H9 (cell line): Measurements from ENCODE around the gene BPGM. TPM values are rescaled to one million over a fixed set of nuclear protein-coding genes. Genes with fewer than 3 reads are reported as not detected.

Experiments
- DNase-seq: peaks from one replicate; pipeline ENCODE4 v3.0.0-alpha.2; 2017
- H2AFZ ChIP-seq: one replicate; pipeline ENCODE4 v1.6.1; 2013; ENCODE audit warnings: mild to moderate bottlenecking, low read length, control low read depth, moderate library complexity
- H2AK5ac ChIP-seq: 2 replicates; pipeline ENCODE4 v1.6.1; 2013; ENCODE audit warnings: low read length, control low read depth, mixed read lengths; ENCODE audit not compliant: insufficient read length
- H2BK120ac ChIP-seq: one replicate; pipeline ENCODE4 v1.6.1; 2013; ENCODE audit warnings: low read depth, mild to moderate bottlenecking, low read length, control low read depth, inconsistent platforms; ENCODE audit not compliant: poor library complexity, severe bottlenecking
- H2BK12ac ChIP-seq: 2 replicates; pipeline ENCODE4 v1.6.1; 2013; ENCODE audit warnings: low read length, control low read depth, mixed read lengths, low read depth; ENCODE audit not compliant: insufficient read length
- H2BK15ac ChIP-seq: 2 replicates; pipeline ENCODE4 v1.6.1; 2013; ENCODE audit warnings: low read depth, low read length, control low read depth
- H2BK20ac ChIP-seq: one replicate; pipeline ENCODE4 v1.6.1; 2013; ENCODE audit warnings: low read depth, mild to moderate bottlenecking, low read length, control low read depth, inconsistent platforms; ENCODE audit not compliant: poor library complexity, severe bottlenecking
- H2BK5ac ChIP-seq: 2 replicates; pipeline ENCODE4 v1.6.1; 2013; ENCODE audit warnings: low read length, control low read depth, mixed read lengths; ENCODE audit not compliant: insufficient read length
- H3K14ac ChIP-seq: 2 replicates; pipeline ENCODE4 v1.6.1; 2013; ENCODE audit warnings: low read length, control low read depth; ENCODE audit not compliant: insufficient read depth
- H3K18ac ChIP-seq: 2 replicates; pipeline ENCODE4 v1.6.1; 2013; ENCODE audit warnings: low read depth, mild to moderate bottlenecking, mixed read lengths, low read length, control low read depth; ENCODE audit not compliant: insufficient read length
- H3K23ac ChIP-seq: 2 replicates; pipeline ENCODE4 v1.6.1; 2013; ENCODE audit warnings: low read length, control low read depth, mixed read lengths, low read depth; ENCODE audit not compliant: insufficient read length
- H3K23me2 ChIP-seq: 2 replicates; pipeline ENCODE4 v1.6.1; 2013; ENCODE audit warnings: low read depth, mild to moderate bottlenecking, mixed read lengths, low read length, control low read depth; ENCODE audit not compliant: insufficient read length, poor library complexity, severe bottlenecking
- H3K27ac ChIP-seq: 2 replicates; pipeline ENCODE4 v1.5.1; 2013; ENCODE audit warnings: low read length, control low read depth, mixed read lengths, low read depth; ENCODE audit not compliant: insufficient read length
- H3K27me3 ChIP-seq: 2 replicates; pipeline ENCODE4 v1.6.1; 2013; ENCODE audit warnings: low read length, control low read depth, inconsistent platforms; ENCODE audit not compliant: insufficient read depth
- H3K4ac ChIP-seq: 2 replicates; pipeline ENCODE4 v1.6.1; 2013; ENCODE audit warnings: low read depth, mild to moderate bottlenecking, control low read depth, inconsistent platforms, low read length, moderate library complexity
- H3K4me1 ChIP-seq: 2 replicates; pipeline ENCODE4 v1.6.1; 2013; ENCODE audit warnings: low read length, control low read depth, inconsistent platforms; ENCODE audit not compliant: insufficient read depth
- H3K4me2 ChIP-seq: 2 replicates; pipeline ENCODE4 v1.6.1; 2013; ENCODE audit warnings: low read length, control low read depth, mixed read lengths; ENCODE audit not compliant: insufficient read length, insufficient read depth
- H3K56ac ChIP-seq: 2 replicates; pipeline ENCODE4 v1.6.1; 2013; ENCODE audit warnings: low read depth, mild to moderate bottlenecking, mixed read lengths, low read length, control low read depth; ENCODE audit not compliant: insufficient read length
- H3K79me1 ChIP-seq: 2 replicates; pipeline ENCODE4 v1.6.1; 2013; ENCODE audit warnings: low read depth, mild to moderate bottlenecking, moderate library complexity, low read length, control low read depth, inconsistent platforms; ENCODE audit not compliant: insufficient read depth, poor library complexity, severe bottlenecking
- H3K79me2 ChIP-seq: 2 replicates; pipeline ENCODE4 v1.6.1; 2013; ENCODE audit warnings: low read length, control low read depth, inconsistent platforms; ENCODE audit not compliant: insufficient read depth
- H3K9ac ChIP-seq: 2 replicates; pipeline ENCODE4 v1.6.1; 2013; ENCODE audit warnings: low read length, control low read depth, mixed read lengths; ENCODE audit not compliant: insufficient read length; ENCODE audit errors: extremely low read depth
- H3K9me3 ChIP-seq: one replicate; pipeline ENCODE4 v1.6.1; 2013; ENCODE audit warnings: low read depth, low read length, inconsistent platforms; ENCODE audit not compliant: control insufficient read depth
- H3T11ph ChIP-seq: one replicate; pipeline ENCODE4 v1.6.1; 2013; ENCODE audit warnings: mild to moderate bottlenecking, low read length, control low read depth, inconsistent platforms
- H4K20me1 ChIP-seq: one replicate; pipeline ENCODE4 v1.6.1; 2013; ENCODE audit not compliant: control insufficient read depth, insufficient read length, insufficient read depth
- H4K5ac ChIP-seq: 2 replicates; pipeline ENCODE4 v1.6.1; 2013; ENCODE audit warnings: low read depth, mild to moderate bottlenecking, mixed read lengths, low read length, control low read depth; ENCODE audit not compliant: insufficient read length
- H4K8ac ChIP-seq: replicated peaks from 2 replicates; pipeline ENCODE4 v1.6.1; 2013; ENCODE audit warnings: low read length, control low read depth, mixed read lengths, low read depth; ENCODE audit not compliant: insufficient read length
- H4K91ac ChIP-seq: 2 replicates; pipeline ENCODE4 v1.6.1; 2013; ENCODE audit warnings: low read depth, mild to moderate bottlenecking, moderate library complexity, mixed read lengths, low read length, control low read depth; ENCODE audit not compliant: insufficient read length
- H3K27ac Mint-ChIP-seq, 3 experiments: 2 replicates in 2 of 3; 3 replicates in 1 of 3; pipeline ENCODE4 v1.8.0; 2020 to 2021; ENCODE audit warnings: mixed read lengths in 3 of 3, mild to moderate bottlenecking in 1 of 3, moderate library complexity in 1 of 3
- H3K27me3 Mint-ChIP-seq: 2 replicates; pipeline ENCODE4 v1.8.0; 2021; ENCODE audit warnings: low read depth, mild to moderate bottlenecking, moderate library complexity, mixed read lengths
- H3K36me3 Mint-ChIP-seq, 3 experiments: 2 replicates in 2 of 3; 3 replicates in 1 of 3; pipeline ENCODE4 v1.8.0; 2020 to 2021; ENCODE audit warnings: low read depth in 3 of 3, mixed read lengths in 3 of 3; ENCODE audit not compliant: insufficient read depth in 1 of 3
- H3K4me1 Mint-ChIP-seq, 2 experiments: 2 replicates each; pipeline ENCODE4 v1.8.0; 2020; ENCODE audit warnings: mixed read lengths in 2 of 2
- H3K4me3 Mint-ChIP-seq, 2 experiments: 2 replicates in 1 of 2; 3 replicates in 1 of 2; pipeline ENCODE4 v1.8.0; 2020 to 2021; ENCODE audit warnings: mild to moderate bottlenecking in 2 of 2, mixed read lengths in 2 of 2, moderate library complexity in 1 of 2
- H3K9me3 Mint-ChIP-seq, 2 experiments: 2 replicates in 1 of 2; 3 replicates in 1 of 2; pipeline ENCODE4 v1.8.0; 2020; ENCODE audit warnings: mild to moderate bottlenecking in 2 of 2, mixed read lengths in 2 of 2, moderate library complexity in 1 of 2
- CTCF ChIP-seq: fragments of 200-600 bp; sonication (generic); conservative IDR thresholded peaks from 3 replicates; pipeline ENCODE4 v1.8.0; 2021; ENCODE audit warnings: antibody characterized with exemption, mild to moderate bottlenecking
- WGBS: extraction: QIAGEN DNeasy Blood & Tissue Kit; methylation state at CpG from one replicate; pipeline ENCODE4 v1.1.7; 2013; ENCODE audit warnings: missing lambda C conversion rate, low lambda C conversion rate, mixed read lengths; ENCODE audit not compliant: insufficient read length; ENCODE audit errors: extremely low coverage; 5-methylcytosine and 5-hydroxymethylcytosine counted together
- total RNA-seq: library from RNA; stranded (reverse); gene quantifications from 2 replicates; pipeline ENCODE4 v1.2.1, GENCODE V29; 2021

The BPGM gene
- total RNA-seq, 1 experiment from 2014 or later = 14.4 TPM

- H3K36me3 Mint-ChIP-seq = no peaks in the 10 kb centered on the region
- no peak overlapping the region for H3K4me3 Mint-ChIP-seq
Observed at GRCh38 chr7:134722786-134723322, 76.2 kb downstream of the BPGM start.

More at GRCh38 chr7:134722786-134723322, 76.2 kb downstream of the BPGM start:
- Histone ChIP-seq H4K8ac (no peak overlapping the region), H2BK15ac (no peak overlapping the region), H2BK5ac (no peak overlapping the region), H3K9ac (no peak overlapping the region), H3K23me2 (no peaks in the 10 kb centered on the region), H3K27me3 (no peaks in the 10 kb centered on the region), H3K27ac (no peak overlapping the region), H3K23ac (no peak overlapping the region), H3K56ac (no peak overlapping the region), H4K5ac (no peak overlapping the region), H3K18ac (no peak overlapping the region), H2BK12ac (no peak overlapping the region), H4K91ac (no peak overlapping the region), H2AFZ (no peak overlapping the region), H2BK20ac (no peak overlapping the region), H2AK5ac (no peak overlapping the region), H3K9me3 (no peaks in the 10 kb centered on the region), H3K4me2 (no peak overlapping the region), H2BK120ac (no peak overlapping the region), H3K4me1 (no peaks in the 10 kb centered on the region), H3T11ph (no peak overlapping the region), H3K79me2 (no peaks in the 10 kb centered on the region), H3K14ac (no peak overlapping the region), H3K79me1 (no peaks in the 10 kb centered on the region), H3K4ac (no peak overlapping the region), H4K20me1 (no peaks in the 10 kb centered on the region)
- no peak for DNase-seq
- H3K9me3 Mint-ChIP-seq = no peaks in the 10 kb centered on the region
- no peaks in the 10 kb centered on the region; the same call in 1 of the 2 replicates for H3K27me3 Mint-ChIP-seq
- no peak for TF ChIP-seq CTCF
- H3K4me1 Mint-ChIP-seq = no peaks in the 10 kb centered on the region
- WGBS = no CpG with 5 or more reads among the region's 4 CpGs
- no peak overlapping the region for H3K27ac Mint-ChIP-seq
